Smooth muscle cell (in vitro differentiated cells): Measurements from ENCODE around the gene LRRC45. TPM values are rescaled to one million over a fixed set of nuclear protein-coding genes. Genes with fewer than 3 reads are reported as not detected.

Experiments used
- DNase-seq: peaks from one replicate; lab custom pipeline; 2025; ENCODE audit not compliant: unreplicated experiment; lab: John Stamatoyannopoulos, UW
- H2AFZ ChIP-seq: fragments of 200-600 bp; sonication (generic); 2 replicates; pipeline ENCODE4 v1.6.0; 2016; ENCODE audit warnings: antibody characterized with exemption, low read depth, mild to moderate bottlenecking
- H3F3A ChIP-seq: fragments of 200-600 bp; sonication (generic); 2 replicates; pipeline ENCODE4 v1.6.0; 2017; ENCODE audit warnings: antibody characterized with exemption, low read depth
- H3K27ac ChIP-seq: fragments of 200-600 bp; sonication (generic); 2 replicates; pipeline ENCODE4 v1.5.1; 2016; ENCODE audit warnings: low read depth, mild to moderate bottlenecking
- H3K27me3 ChIP-seq: fragments of 200-600 bp; sonication (generic); 2 replicates; pipeline ENCODE4 v1.6.1; 2016; ENCODE audit warnings: low read depth, mild to moderate bottlenecking
- H3K36me3 ChIP-seq: fragments of 200-600 bp; sonication (generic); 2 replicates; pipeline ENCODE4 v1.5.1; 2016; ENCODE audit warnings: low read depth
- H3K4me1 ChIP-seq: fragments of 200-600 bp; sonication (generic); 2 replicates; pipeline ENCODE4 v1.5.1; 2016; ENCODE audit warnings: low read depth
- H3K4me2 ChIP-seq: fragments of 200-600 bp; sonication (generic); 2 replicates; pipeline ENCODE4 v1.6.0; 2016; ENCODE audit warnings: mild to moderate bottlenecking
- H3K4me3 ChIP-seq: fragments of 200-600 bp; sonication (generic); 2 replicates; pipeline ENCODE4 v1.5.1; 2016; ENCODE audit warnings: mild to moderate bottlenecking
- H3K79me2 ChIP-seq: fragments of 200-600 bp; sonication (generic); 2 replicates; pipeline ENCODE4 v1.6.0; 2016; ENCODE audit warnings: low read depth, mild to moderate bottlenecking
- H3K9ac ChIP-seq: fragments of 200-600 bp; sonication (generic); 2 replicates; pipeline ENCODE4 v1.6.0; 2016; ENCODE audit warnings: low read depth
- H3K9me3 ChIP-seq: fragments of 200-600 bp; sonication (generic); replicated peaks from 2 replicates; pipeline ENCODE4 v1.5.1; 2016; ENCODE audit warnings: low read depth
- H4K20me1 ChIP-seq: fragments of 200-600 bp; sonication (generic); 2 replicates; pipeline ENCODE4 v1.6.0; 2016; ENCODE audit warnings: low read depth
- CTCF ChIP-seq: fragments of 200-600 bp; sonication (generic); IDR thresholded peaks from 2 replicates; pipeline ENCODE4 v1.5.1; 2017; ENCODE audit warnings: borderline replicate concordance, mild to moderate bottlenecking, antibody characterized with exemption; ENCODE audit not compliant: insufficient read depth, poor library complexity, severe bottlenecking
- WGBS: methylation state at CpG from one replicate; pipeline ENCODE4 v1.1.7; 2016; ENCODE audit warnings: low lambda C conversion rate; 5-methylcytosine and 5-hydroxymethylcytosine counted together
- polyA plus RNA-seq: library from polyadenylated mRNA; unstranded; fragments of >200 nt; fragmentation: Nextera tagmentation; extraction: Ambion mirVana; gene quantifications from 2 replicates; pipeline ENCODE4 v1.2.1, GENCODE V29; 2016
- total RNA-seq: library from RNA; depleted of rRNA; stranded (reverse); fragments of >200 nt; gene quantifications from 2 replicates; pipeline ENCODE4 v1.2.3, GENCODE V29; 2014

The LRRC45 gene
- total and polyA plus RNA-seq, 2 experiments from 2014 or later: 9.6 to 13.5 TPM

GRCh38 chr17:82070611-82071010 lies 47.5 kb downstream of the LRRC45 start:
- H3K9me3 ChIP-seq: no peaks in the 10 kb centered on the region
- no peaks in the 10 kb centered on the region for H4K20me1 ChIP-seq
- no peak overlapping the region for H3K4me2 ChIP-seq
- H3F3A ChIP-seq: no peaks in the 10 kb centered on the region
- no peak for TF ChIP-seq CTCF
- H2AFZ ChIP-seq: no peak overlapping the region
- no peaks in the 10 kb centered on the region for H3K36me3 ChIP-seq
- no peak overlapping the region for H3K27ac ChIP-seq
- no peaks in the 10 kb centered on the region for H3K27me3 ChIP-seq
- H3K4me1 ChIP-seq: no peaks in the 10 kb centered on the region
- no peaks in the 10 kb centered on the region for H3K79me2 ChIP-seq
- no peak overlapping the region for H3K4me3 ChIP-seq
- no peak for DNase-seq
- H3K9ac ChIP-seq: no peak overlapping the region

GRCh38 chr17:82072827-82073226 lies 49.7 kb downstream of the LRRC45 start:
- no peak for DNase-seq
- no peak for TF ChIP-seq CTCF
- Histone ChIP-seq H3K4me3 (no peak overlapping the region), H3K4me1 (no peaks in the 10 kb centered on the region), H3K9ac (no peak overlapping the region), H3F3A (no peaks in the 10 kb centered on the region), H3K79me2 (no peaks in the 10 kb centered on the region), H3K4me2 (no peak overlapping the region), H3K9me3 (no peaks in the 10 kb centered on the region), H3K27ac (no peak overlapping the region), H3K27me3 (no peaks in the 10 kb centered on the region), H2AFZ (no peak overlapping the region), H3K36me3 (no peaks in the 10 kb centered on the region), H4K20me1 (no peaks in the 10 kb centered on the region)
- WGBS: 95% methylated on average over 6 of the region's 6 CpGs

GRCh38 chr17:82073446-82073845 lies 50.3 kb downstream of the LRRC45 start:
- Histone ChIP-seq H3K9me3 (no peaks in the 10 kb centered on the region), H3F3A (no peaks in the 10 kb centered on the region), H3K27me3 (no peaks in the 10 kb centered on the region), H3K79me2 (no peaks in the 10 kb centered on the region), H3K4me2 (no peak overlapping the region), H4K20me1 (no peaks in the 10 kb centered on the region), H3K4me3 (no peak overlapping the region), H3K9ac (no peak overlapping the region), H3K4me1 (no peaks in the 10 kb centered on the region), H3K36me3 (no peaks in the 10 kb centered on the region), H3K27ac (no peak overlapping the region), H2AFZ (no peak overlapping the region)
- 92% methylated on average over 9 of the region's 9 CpGs for whole genome bisulfite sequencing
- no peak for DNase-seq
- no peak for TF ChIP-seq CTCF

DNA sequence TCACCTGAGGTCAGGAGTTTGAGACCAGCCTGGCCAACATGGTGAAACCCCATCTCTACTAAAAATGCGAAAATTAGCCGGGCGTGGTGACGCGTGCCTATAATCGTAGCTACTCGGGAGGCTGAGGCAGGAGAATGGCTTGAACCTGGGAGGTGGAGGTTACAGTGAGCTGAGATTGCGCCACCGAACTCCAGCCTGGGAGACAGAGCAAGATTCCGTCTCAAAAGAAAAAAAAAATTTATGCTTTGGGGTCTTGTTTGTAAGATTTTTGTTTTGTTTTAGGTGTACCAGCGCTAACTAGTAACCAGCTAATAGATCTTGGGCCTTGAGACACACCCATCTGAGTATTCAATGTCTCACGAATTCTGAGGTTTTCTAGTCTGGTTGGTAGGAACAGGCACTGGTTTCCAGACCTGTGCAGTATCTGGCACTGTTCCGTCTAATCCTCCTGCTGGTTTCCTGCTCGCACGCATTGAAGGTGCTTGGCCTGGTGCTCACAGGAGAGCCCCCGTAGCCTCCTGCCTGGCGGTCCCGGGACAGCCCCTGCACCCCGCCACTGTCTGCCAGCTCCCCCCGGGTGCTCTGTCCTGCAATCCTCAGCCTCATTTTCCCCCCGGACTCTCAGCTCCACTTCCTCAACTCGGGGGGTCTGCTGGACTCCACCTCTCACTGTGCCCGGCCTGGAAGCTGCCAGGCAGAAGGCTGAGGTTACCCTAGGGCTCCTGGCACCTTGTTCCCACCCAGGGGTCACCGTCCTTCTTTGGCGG lies 53.1 kb downstream of the LRRC45 start:
- Histone ChIP-seq H3K79me2 (no peaks in the 10 kb centered on the region), H3K4me3 (no peak overlapping the region), H3K9ac (no peak overlapping the region), H3K27me3 (no peaks in the 10 kb centered on the region), H3K9me3 (no peaks in the 10 kb centered on the region), H3K4me1 (no peaks in the 10 kb centered on the region), H2AFZ (no peak overlapping the region), H3F3A (no peaks in the 10 kb centered on the region), H3K36me3 (no peaks in the 10 kb centered on the region), H4K20me1 (peaks cover 6% of the 10 kb centered on the region), H3K4me2 (no peak overlapping the region), H3K27ac (no peak overlapping the region)
- DNase-seq: no peak
- no peak for TF ChIP-seq CTCF
- WGBS: 92% methylated on average over 23 of the region's 25 CpGs
